H1 (cell line): ENCODE results near the gene URM1. TPM values are rescaled to one million over a fixed set of nuclear protein-coding genes. Genes with fewer than 3 reads are reported as not detected.

Source experiments
- CTCF ChIA-PET: fragments of 300-600 bp; sonication (Branson Sonifier 250); formaldehyde crosslinking; loops from one replicate; lab custom pipeline; 2021; ENCODE audit not compliant: partially characterized antibody; lab: Charles Lee
- POLR2A ChIA-PET: fragments of 300-600 bp; sonication (Branson Sonifier 250); formaldehyde crosslinking; loops from one replicate; lab custom pipeline; 2021; ENCODE audit warnings: inconsistent platforms; ENCODE audit not compliant: partially characterized antibody; lab: Charles Lee
- DNase-seq, 2 experiments: peaks; one replicate each; pipeline versions ENCODE4 v3.0.0 to v3.0.0-alpha.2; 2010 to 2022; ENCODE audit warnings: low spot score in 2 of 2, low read depth in 1 of 2, mixed read lengths in 1 of 2
- FAIRE-seq: peaks from 2 replicates; lab custom pipeline; 2011; peaks lifted over from hg19 to GRCh38; lab: Jason Lieb, UNC
- H2AFZ ChIP-seq: 2 replicates; pipeline ENCODE4 v1.8.1; 2012; ENCODE audit warnings: low read length, inconsistent platforms
- H2AK5ac ChIP-seq: 2 replicates; pipeline ENCODE4 v1.6.1; 2013; ENCODE audit warnings: low read depth, low read length
- H2BK120ac ChIP-seq: replicated peaks from 2 replicates; pipeline ENCODE3; 2013; ENCODE audit warnings: low read depth, low read length, inconsistent platforms
- H2BK12ac ChIP-seq: 2 replicates; pipeline ENCODE4 v1.6.1; 2013; ENCODE audit warnings: low read depth, low read length
- H2BK15ac ChIP-seq: 2 replicates; pipeline ENCODE4 v1.6.1; 2013; ENCODE audit warnings: low read length
- H2BK20ac ChIP-seq: 2 replicates; pipeline ENCODE4 v1.6.1; 2013; ENCODE audit warnings: low read length
- H2BK5ac ChIP-seq: 2 replicates; pipeline ENCODE4 v1.6.1; 2013; ENCODE audit warnings: low read depth, low read length
- H3K14ac ChIP-seq: 2 replicates; pipeline ENCODE4 v1.6.1; 2013; ENCODE audit warnings: inconsistent platforms; ENCODE audit not compliant: insufficient read length
- H3K18ac ChIP-seq: 2 replicates; pipeline ENCODE4 v1.6.1; 2013; ENCODE audit warnings: low read length; ENCODE audit errors: extremely low read depth
- H3K23ac ChIP-seq: 2 replicates; pipeline ENCODE4 v1.6.1; 2013; ENCODE audit warnings: inconsistent platforms; ENCODE audit not compliant: insufficient read length
- H3K23me2 ChIP-seq: 2 replicates; pipeline ENCODE4 v1.6.1; 2013; ENCODE audit warnings: low read depth, low read length
- H3K27ac ChIP-seq: 2 replicates; pipeline ENCODE4 v1.6.1; 2011; ENCODE audit warnings: low read depth, low read length, inconsistent platforms
- H3K27me3 ChIP-seq, 4 experiments: replicated peaks in 1 of 4; 1 replicate in 1 of 4; 2 replicates in 3 of 4; pipeline versions ENCODE4 v1.6.1 to v1.8.1; 2011 to 2013; ENCODE audit warnings: low read length in 3 of 4, mild to moderate bottlenecking in 3 of 4, inconsistent platforms in 2 of 4, mixed read lengths in 2 of 4, moderate library complexity in 1 of 4; ENCODE audit not compliant: control insufficient read depth in 3 of 4, insufficient read depth in 3 of 4; ENCODE audit errors: extremely low read depth in 1 of 4
- H3K36me3 ChIP-seq, 4 experiments: 2 replicates each; pipeline versions ENCODE4 v1.6.1 to v1.8.1; 2011 to 2013; ENCODE audit warnings: mild to moderate bottlenecking in 4 of 4, low read length in 3 of 4, moderate library complexity in 2 of 4, control low read depth in 1 of 4, inconsistent platforms in 1 of 4; ENCODE audit not compliant: insufficient read depth in 4 of 4, control insufficient read depth in 2 of 4
- H3K4ac ChIP-seq: replicated peaks from 2 replicates; pipeline ENCODE3; 2013; ENCODE audit warnings: low read length, low read depth, mixed read lengths, inconsistent platforms; ENCODE audit not compliant: insufficient read length
- H3K4me1 ChIP-seq, 4 experiments: replicated peaks in 1 of 4; 1 replicate in 1 of 4; 2 replicates in 3 of 4; pipeline versions ENCODE4 v1.6.1 to v1.8.1; 2011 to 2013; ENCODE audit warnings: low read length in 3 of 4, inconsistent platforms in 2 of 4, mixed read lengths in 1 of 4; ENCODE audit not compliant: insufficient read depth in 4 of 4, control insufficient read depth in 3 of 4
- H3K4me2 ChIP-seq, 2 experiments: 2 replicates each; pipeline versions ENCODE4 v1.6.1 to v1.8.1; 2011 to 2013; ENCODE audit warnings: low read depth in 2 of 2, low read length in 2 of 2, control low read depth in 1 of 2, inconsistent platforms in 1 of 2, mild to moderate bottlenecking in 1 of 2; ENCODE audit not compliant: insufficient read depth in 1 of 2
- H3K4me3 ChIP-seq, 4 experiments: fragments of 200-600, 300-600 bp in 1 of 4; sonication (generic), shearing (Covaris generic), sonication (Bioruptor Twin) in 1 of 4; 2 replicates each; pipeline versions ENCODE4 v1.5.1 to v1.8.1; 2011 to 2016; ENCODE audit warnings: low read length in 4 of 4, low read depth in 3 of 4, control low read depth in 2 of 4, inconsistent platforms in 2 of 4, mild to moderate bottlenecking in 2 of 4, mixed read lengths in 1 of 4, moderate library complexity in 1 of 4; ENCODE audit not compliant: insufficient read depth in 2 of 4; ENCODE audit errors: extremely low read depth in 1 of 4
- H3K56ac ChIP-seq: replicated peaks from 2 replicates; pipeline ENCODE3; 2013; ENCODE audit warnings: low read depth, mild to moderate bottlenecking, mixed read lengths, low read length, inconsistent platforms; ENCODE audit not compliant: insufficient read length
- H3K79me1 ChIP-seq: 2 replicates; pipeline ENCODE4 v1.6.1; 2013; ENCODE audit warnings: low read depth, low read length, control low read depth
- H3K79me2 ChIP-seq, 2 experiments: 2 replicates each; pipeline versions ENCODE4 v1.6.1 to v1.8.1; 2012 to 2013; ENCODE audit warnings: low read length in 2 of 2, mild to moderate bottlenecking in 2 of 2, inconsistent platforms in 1 of 2; ENCODE audit not compliant: insufficient read depth in 2 of 2, control insufficient read depth in 1 of 2
- H3K9ac ChIP-seq, 4 experiments: replicated peaks in 1 of 4; 1 replicate in 1 of 4; 2 replicates in 3 of 4; pipeline versions ENCODE4 v1.6.1 to v1.8.1; 2011 to 2013; ENCODE audit warnings: low read depth in 3 of 4, low read length in 3 of 4, control low read depth in 2 of 4, mild to moderate bottlenecking in 2 of 4, moderate library complexity in 2 of 4, inconsistent platforms in 1 of 4; ENCODE audit errors: extremely low read depth in 1 of 4
- H3K9me3 ChIP-seq, 2 experiments: 2 replicates each; pipeline versions ENCODE4 v1.6.1 to v1.8.1; 2012 to 2013; ENCODE audit warnings: mild to moderate bottlenecking in 2 of 2, moderate library complexity in 2 of 2, control low read depth in 1 of 2, inconsistent platforms in 1 of 2, low read depth in 1 of 2, low read length in 1 of 2, mixed read lengths in 1 of 2; ENCODE audit not compliant: insufficient read depth in 2 of 2
- H4K20me1 ChIP-seq, 2 experiments: replicated peaks in 1 of 2; 2 replicates each; pipeline versions ENCODE3 to v1.8.1; 2011 to 2013; ENCODE audit warnings: inconsistent platforms in 2 of 2, low read length in 2 of 2, mild to moderate bottlenecking in 1 of 2; ENCODE audit not compliant: insufficient read depth in 2 of 2, control insufficient read depth in 1 of 2
- H4K5ac ChIP-seq: 2 replicates; pipeline ENCODE4 v1.6.1; 2013; ENCODE audit warnings: low read length, low read depth, mixed read lengths, inconsistent platforms; ENCODE audit not compliant: insufficient read length
- H4K8ac ChIP-seq: 2 replicates; pipeline ENCODE4 v1.8.0; 2013; ENCODE audit warnings: mild to moderate bottlenecking, moderate library complexity, low read length, inconsistent platforms; ENCODE audit not compliant: insufficient read depth; ENCODE audit errors: extremely low read depth
- H4K91ac ChIP-seq: replicated peaks from 2 replicates; pipeline ENCODE3; 2013; ENCODE audit warnings: low read length, mixed read lengths, inconsistent platforms; ENCODE audit not compliant: insufficient read length
- CHD1 ChIP-seq: IDR thresholded peaks from 2 replicates; pipeline ENCODE4 v1.6.1; 2012; ENCODE audit warnings: low read depth, low read length, improper control_type of control experiment
- EGR1 ChIP-seq: IDR thresholded peaks from 2 replicates; pipeline ENCODE4 v1.6.1; 2011; ENCODE audit warnings: low read depth, low read length, borderline replicate concordance
- JUND ChIP-seq: IDR thresholded peaks from 2 replicates; pipeline ENCODE4 v1.6.1; 2011; ENCODE audit warnings: mild to moderate bottlenecking, improper control_type of control experiment, low read length
- MAFK ChIP-seq: IDR thresholded peaks from 2 replicates; pipeline ENCODE4 v1.6.1; 2012; ENCODE audit warnings: low read depth, mild to moderate bottlenecking, improper control_type of control experiment, low read length
- SAP30 ChIP-seq: fragments of 300-600 bp; sonication (generic); IDR thresholded peaks from 2 replicates; pipeline ENCODE4 v1.7.1; 2012; ENCODE audit warnings: low read length, moderate library complexity, mild to moderate bottlenecking, inconsistent platforms; ENCODE audit not compliant: insufficient read depth, insufficient replicate concordance
- SIRT6 ChIP-seq: IDR thresholded peaks from one replicate; pipeline ENCODE4 v1.7.1; 2012; ENCODE audit warnings: low read length, inconsistent platforms
- SIX5 ChIP-seq: IDR thresholded peaks from 2 replicates; pipeline ENCODE4 v1.6.1; 2011; ENCODE audit warnings: mild to moderate bottlenecking, low read depth, low read length
- SP1 ChIP-seq: IDR thresholded peaks from 2 replicates; pipeline ENCODE4 v1.6.1; 2011; ENCODE audit warnings: low read depth, low read length
- TEAD4 ChIP-seq: IDR thresholded peaks from 2 replicates; pipeline ENCODE4 v1.6.1; 2012; ENCODE audit warnings: low read depth, low read length, inconsistent platforms, mixed read lengths
- WGBS, 2 experiments: shearing (Covaris generic) in 1 of 2; methylation state at CpG; one replicate each; pipeline versions ENCODE4 v1.1.6 to v1.1.7; 2013 to 2015; ENCODE audit warnings: low lambda C conversion rate in 2 of 2, mixed read lengths in 2 of 2, inconsistent platforms in 1 of 2, low coverage in 1 of 2, missing lambda C conversion rate in 1 of 2; ENCODE audit not compliant: insufficient replicate concordance in 2 of 2, insufficient coverage in 1 of 2, insufficient read length in 1 of 2; ENCODE audit errors: extremely low coverage in 1 of 2, missing lambda C conversion rate in 1 of 2; 5-methylcytosine and 5-hydroxymethylcytosine counted together
- polyA plus RNA-seq, 7 experiments: library from polyadenylated mRNA; depleted of rRNA in 3 of 7; stranded (reverse) in 5 of 7; unstranded in 2 of 7; fragments of >200 nt in 5 of 7; fragments of 200-250 nt in 2 of 7; gene quantifications; 1 replicate in 5 of 7; 2 replicates in 1 of 7; 4 replicates in 1 of 7; pipeline versions ENCODE4 v1.2.1 to v1.2.3, GENCODE V29; 2011 to 2013; ENCODE audit warnings: missing spikeins in 2 of 7, mixed read lengths in 2 of 7
- total RNA-seq: library from RNA; stranded (reverse); fragmentation: NEBNext Ultra II Directional; extraction: Animal tissue kit (Norgen Biotek cat#: 25700); gene quantifications from 2 replicates; pipeline ENCODE4 v1.2.1, GENCODE V29; 2021
- TF ChIP-seq, protein P1 (sequence below): IDR thresholded peaks from 2 replicates; pipeline ENCODE4 v1.6.1; 2011; ENCODE audit warnings: low read depth, mild to moderate bottlenecking, low read length; ENCODE audit not compliant: insufficient read depth
- TF ChIP-seq, protein P2 (sequence below): IDR thresholded peaks from 2 replicates; pipeline ENCODE4 v1.6.1; 2012; ENCODE audit warnings: low read length, inconsistent platforms

URM1 gene
- total and polyA plus RNA-seq, 2 of the 8 experiments (the other 6 are each of a cell fraction or from before 2014, with no cell fraction given) = 58.3 to 62.3 TPM

DNA sequence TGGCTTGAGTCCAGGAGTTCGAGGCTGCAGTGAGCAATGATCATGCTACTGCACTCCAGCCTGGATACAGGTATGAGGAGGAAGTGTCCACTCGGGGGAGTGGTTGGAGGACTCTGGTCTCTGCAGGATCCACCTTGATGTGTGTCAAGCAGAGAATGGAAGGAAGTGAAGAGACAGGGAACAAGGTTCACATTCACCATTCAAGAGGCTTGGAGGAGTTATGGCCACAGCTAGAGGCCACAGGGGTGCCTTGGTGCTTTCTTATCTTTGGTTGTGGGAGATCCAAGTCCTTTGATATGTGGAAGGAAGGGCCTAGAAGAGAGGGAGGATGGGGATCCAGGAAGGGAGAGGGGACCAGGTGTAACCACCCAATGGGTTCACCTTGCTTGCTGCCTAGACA, 44.1 kb downstream of the URM1 start:
- Histone ChIP-seq H2BK15ac (no peak overlapping the region), H4K91ac (peak overlapping the region; percentile 25), H3K27me3 (peaks cover 17 to 55% (median 44%) of the 10 kb centered on the region in 4 experiments), H3K23ac (no peak overlapping the region), H3K56ac (no peak overlapping the region), H3K4me2 (no peak overlapping the region), H3K14ac (no peak overlapping the region), H2BK120ac (no peak overlapping the region), H3K23me2 (no peaks in the 10 kb centered on the region; the same call in 1 of the 2 replicates), H3K4ac (no peak overlapping the region), H3K9ac (no peak overlapping the region), H3K18ac (no peak overlapping the region), H4K5ac (no peak overlapping the region), H3K36me3 (no peaks in the 10 kb centered on the region), H2BK12ac (no peak overlapping the region), H3K79me1 (no peaks in the 10 kb centered on the region), H2BK5ac (no peak overlapping the region), H4K20me1 (no peaks in the 10 kb centered on the region), H3K4me1 (peaks cover 3 to 24% (median 7%) of the 10 kb centered on the region in 4 experiments; a peak in 6 of 7 replicates), H2AFZ (no peak overlapping the region), H3K4me3 (no peak overlapping the region), H2AK5ac (no peak overlapping the region; the same call in 1 of the 2 replicates), H3K27ac (no peak overlapping the region), H3K79me2 (no peaks in the 10 kb centered on the region), H3K9me3 (peaks cover 0 to 3% of the 10 kb centered on the region in 2 experiments; a peak in 1 of 4 replicates), H4K8ac (no peak overlapping the region), H2BK20ac (no peak overlapping the region)
- ChIA-PET POLR2A (no interaction called here), CTCF (interaction anchor here (0.6 to 15.7 kb wide), 11 partner anchors 9 to 1510 kb away, joined by 3 to 544 read pairs (median 3); partner anchors contain the start of gene URM1)
- DNase-seq (no peak), FAIRE-seq (no peak)
- 100% methylated on average over 2 of the region's 2 CpGs; no CpG with 5 or more reads in 1 of the 2 experiments for WGBS, 2 experiments
- TF ChIP-seq SIX5 (no peak), SIRT6 (no peak), SP1 (no peak), TEAD4 (no peak), EGR1 (no peak), CHD1 (no peak), SAP30 (no peak), JUND (no peak), MAFK (no peak)
- TF ChIP-seq, protein P1, sequence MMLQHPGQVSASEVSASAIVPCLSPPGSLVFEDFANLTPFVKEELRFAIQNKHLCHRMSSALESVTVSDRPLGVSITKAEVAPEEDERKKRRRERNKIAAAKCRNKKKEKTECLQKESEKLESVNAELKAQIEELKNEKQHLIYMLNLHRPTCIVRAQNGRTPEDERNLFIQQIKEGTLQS = no peak
- TF ChIP-seq, protein P2, sequence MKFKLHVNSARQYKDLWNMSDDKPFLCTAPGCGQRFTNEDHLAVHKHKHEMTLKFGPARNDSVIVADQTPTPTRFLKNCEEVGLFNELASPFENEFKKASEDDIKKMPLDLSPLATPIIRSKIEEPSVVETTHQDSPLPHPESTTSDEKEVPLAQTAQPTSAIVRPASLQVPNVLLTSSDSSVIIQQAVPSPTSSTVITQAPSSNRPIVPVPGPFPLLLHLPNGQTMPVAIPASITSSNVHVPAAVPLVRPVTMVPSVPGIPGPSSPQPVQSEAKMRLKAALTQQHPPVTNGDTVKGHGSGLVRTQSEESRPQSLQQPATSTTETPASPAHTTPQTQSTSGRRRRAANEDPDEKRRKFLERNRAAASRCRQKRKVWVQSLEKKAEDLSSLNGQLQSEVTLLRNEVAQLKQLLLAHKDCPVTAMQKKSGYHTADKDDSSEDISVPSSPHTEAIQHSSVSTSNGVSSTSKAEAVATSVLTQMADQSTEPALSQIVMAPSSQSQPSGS = no peak
